Stimulated activated CD4-positive, alpha-beta T cell treated with anti-CD3 and anti-CD28 coated beads, Interleukin-12 subunit alpha, Interleukin-12 subunit beta, amount 100 ng/mL, for 24 hours (primary cell): ENCODE results near the gene MYBPHL.
"Not testable (repeated sequence)": the region's sequence is repeated elsewhere in the genome, so short reads cannot be mapped to it uniquely, and the experiment has no call there.

Experiments used
- DNase-seq, 2 experiments: peaks; one replicate each; pipeline ENCODE4 v3.0.0-alpha.2; 2020; ENCODE audit warnings: low read depth in 2 of 2

MYBPHL gene

GRCh38 chr1:109307274-109308021 is 637 bp upstream of the MYBPHL start:
- DNase-seq, result no peak

DNA sequence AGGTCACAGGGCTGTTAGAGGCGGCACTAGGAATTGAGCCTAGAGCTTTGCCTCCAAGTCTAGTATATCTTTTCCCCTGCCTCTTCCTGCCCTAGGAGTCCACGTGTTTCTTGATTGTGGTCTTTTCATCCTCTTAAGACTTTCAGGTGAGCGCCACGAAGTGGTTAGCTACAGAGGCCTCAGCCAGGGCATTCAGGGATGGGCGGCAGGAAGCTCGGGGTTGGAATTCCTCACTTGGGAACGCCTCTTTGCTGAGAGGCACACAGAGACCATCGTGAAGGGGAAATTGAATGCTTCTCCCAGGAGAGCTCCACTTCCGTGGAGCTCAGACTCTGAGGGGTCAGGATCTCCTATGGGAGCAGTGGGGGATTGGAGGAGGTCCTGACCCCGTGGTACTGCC is 820 bp downstream of the MYBPHL start:
- not testable (repeated sequence) for DNase-seq

GRCh38 chr1:109304226-109304920 is 2.4 kb downstream of the MYBPHL start:
- DNase-seq, result no peak

- no peak for DNase-seq
These were observed 4.9 kb downstream of the MYBPHL start for GRCh38 chr1:109301874-109302273.

- no peak for DNase-seq
These were observed 6.1 kb downstream of the MYBPHL start for GRCh38 chr1:109300650-109301151.

DNA sequence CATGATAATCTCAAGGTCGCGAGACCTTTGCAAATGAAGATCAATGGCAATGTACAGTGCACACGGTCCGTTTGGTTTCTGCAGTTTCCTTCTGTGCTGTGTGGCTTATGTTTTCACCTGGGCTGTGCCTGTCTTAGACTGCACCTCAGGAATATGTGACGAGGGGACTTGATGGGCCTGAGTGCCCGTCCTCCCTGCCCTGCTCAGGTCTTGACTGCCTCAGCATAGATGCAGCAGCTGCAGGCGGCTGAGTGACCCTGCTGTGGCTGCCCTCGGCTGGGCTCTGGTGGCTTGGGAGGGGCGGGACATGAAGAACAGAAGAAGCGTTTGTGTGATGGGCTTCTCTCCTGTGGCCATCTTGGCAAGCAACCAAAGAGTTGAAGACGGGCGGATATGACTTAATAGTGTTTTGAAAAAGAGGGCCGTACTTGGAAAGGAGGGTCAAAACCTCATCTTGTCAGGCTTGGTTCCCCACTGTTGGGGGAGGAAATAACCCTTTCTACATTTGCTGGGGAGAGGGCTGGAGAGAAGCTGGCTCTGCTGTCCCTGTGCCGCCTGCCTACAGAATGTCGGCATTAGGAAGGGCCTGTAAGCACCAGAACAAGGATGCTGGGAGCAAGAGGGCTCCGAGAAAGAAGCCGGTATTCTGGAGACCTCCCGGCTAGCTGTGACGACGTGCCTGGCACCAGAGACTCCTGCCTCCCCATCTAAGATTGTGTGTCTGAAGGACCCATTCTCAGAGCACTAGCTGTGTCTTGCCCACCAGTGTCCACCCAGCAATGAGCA is 7.1 kb downstream of the MYBPHL start:
- DNase-seq, result no peak

DNA sequence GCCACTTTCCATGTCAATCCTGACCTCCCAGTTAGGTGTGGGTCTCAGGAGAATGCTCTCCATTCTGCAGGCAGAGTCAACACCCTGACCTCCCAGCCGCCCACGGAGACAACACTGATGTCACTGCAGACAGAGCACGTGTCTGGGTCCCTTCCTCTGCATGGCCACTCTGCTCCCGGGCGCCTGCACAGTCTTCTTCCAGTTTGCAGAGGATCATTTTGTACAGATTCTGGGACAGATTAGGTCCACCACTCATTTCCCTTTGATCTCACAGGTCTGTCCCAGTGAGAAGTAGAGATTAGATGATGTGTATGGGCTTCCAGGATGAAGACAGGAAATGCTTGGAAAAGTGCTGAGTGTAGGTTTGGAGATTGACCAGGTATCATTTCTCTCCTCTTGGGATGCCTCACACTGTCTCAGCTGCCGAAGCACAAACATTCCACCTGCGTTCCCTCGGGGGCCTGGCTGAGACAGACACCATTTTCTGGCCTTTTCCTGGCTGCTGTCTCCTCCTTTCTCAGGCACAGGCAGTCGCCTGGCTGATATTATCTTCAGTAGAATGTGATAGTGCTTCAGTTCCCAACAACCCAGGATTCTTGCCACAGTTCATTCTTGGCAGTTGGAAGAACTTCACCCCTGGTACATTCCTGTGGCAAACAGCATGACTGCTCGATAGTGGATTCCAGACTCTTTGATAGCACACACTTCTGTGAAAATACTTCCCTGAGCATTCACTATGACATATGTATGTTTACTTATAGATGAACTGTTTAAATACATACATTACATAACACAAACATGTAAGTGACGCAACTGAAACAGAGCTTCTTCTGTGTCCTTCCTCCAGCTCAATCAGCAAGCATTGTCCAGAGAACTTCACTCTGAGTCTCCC is 7.9 kb downstream of the MYBPHL start:
- peak in 1 of 2 experiments; percentile 5 for DNase-seq

DNA sequence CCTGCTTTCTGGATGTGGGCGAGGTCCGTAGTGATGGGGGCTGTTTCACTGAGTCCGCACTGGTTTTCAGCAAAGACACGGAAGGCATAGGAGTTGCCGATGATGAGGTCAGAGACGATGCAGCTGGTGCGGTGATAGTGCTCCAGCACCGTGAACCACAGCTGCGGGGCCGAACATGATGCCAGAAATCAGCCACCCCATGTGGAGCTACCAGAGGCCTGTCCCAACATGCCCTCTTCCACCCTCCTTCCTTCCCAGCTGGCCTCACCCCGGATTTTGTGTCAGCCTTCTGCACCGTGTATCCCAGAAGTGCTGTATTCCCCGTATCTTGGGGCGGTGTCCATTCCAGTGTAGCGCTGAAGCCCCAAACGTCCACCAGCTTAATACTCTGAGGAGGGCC is 10.0 kb downstream of the MYBPHL start:
- DNase-seq, result no peak

DNA sequence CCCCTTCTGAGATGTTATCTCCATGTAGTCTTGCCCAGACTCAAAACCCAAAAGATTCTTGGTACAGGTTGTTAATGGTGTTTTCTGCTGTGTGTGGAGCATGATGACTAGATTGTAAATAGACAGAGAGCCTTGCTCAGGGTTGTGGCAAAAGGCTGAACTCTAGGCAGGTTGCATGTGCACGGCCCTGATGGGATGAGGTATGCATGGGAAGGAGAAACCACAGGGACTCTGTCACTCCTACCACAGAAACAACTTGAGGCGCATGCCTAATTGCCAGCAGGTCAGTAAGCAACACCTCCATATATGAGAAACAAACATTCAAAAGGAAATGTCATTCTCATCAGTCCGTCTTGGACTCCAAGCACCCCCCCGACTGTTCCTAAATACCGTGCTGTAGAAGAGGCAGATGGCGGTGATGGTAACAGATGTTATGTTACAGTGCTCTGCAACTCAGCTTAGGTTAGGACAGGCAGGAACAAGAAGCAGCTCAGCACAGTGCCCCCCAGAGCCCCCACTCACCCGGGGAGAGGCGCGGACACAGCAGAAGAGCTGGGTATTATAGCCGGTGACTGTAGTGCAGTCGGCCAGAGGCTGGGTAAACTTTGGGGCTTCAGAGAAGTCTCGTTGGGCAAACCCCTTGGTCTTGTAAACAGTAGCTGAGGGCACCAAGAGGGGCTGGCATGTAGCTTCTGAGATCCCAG is 10.9 kb downstream of the MYBPHL start:
- no peak for DNase-seq

- DNase-seq, result no peak
These were observed 12.3 kb downstream of the MYBPHL start for GRCh38 chr1:109294481-109294880.

DNA sequence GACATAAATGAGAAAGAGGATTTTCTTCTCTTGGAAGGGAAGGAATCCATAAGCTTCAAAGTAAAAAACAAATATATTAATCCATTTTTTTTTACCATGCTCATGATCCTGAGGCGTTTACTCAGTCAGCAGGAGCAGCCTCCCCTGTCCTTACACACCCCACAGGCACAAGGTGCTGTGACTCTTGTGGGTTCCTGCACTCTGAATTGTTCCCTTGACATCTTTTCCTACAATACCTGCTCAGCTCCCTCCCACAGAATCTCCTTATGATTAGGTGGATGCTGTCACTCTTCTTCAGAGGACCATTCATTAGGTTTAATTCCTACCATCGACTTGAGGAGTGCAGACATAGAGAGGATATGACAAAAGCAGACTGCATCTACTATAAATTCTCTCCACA is 13.8 kb downstream of the MYBPHL start:
- no peak for DNase-seq

- no peak for DNase-seq
These were observed 14.4 kb downstream of the MYBPHL start for GRCh38 chr1:109292364-109292763.

DNA sequence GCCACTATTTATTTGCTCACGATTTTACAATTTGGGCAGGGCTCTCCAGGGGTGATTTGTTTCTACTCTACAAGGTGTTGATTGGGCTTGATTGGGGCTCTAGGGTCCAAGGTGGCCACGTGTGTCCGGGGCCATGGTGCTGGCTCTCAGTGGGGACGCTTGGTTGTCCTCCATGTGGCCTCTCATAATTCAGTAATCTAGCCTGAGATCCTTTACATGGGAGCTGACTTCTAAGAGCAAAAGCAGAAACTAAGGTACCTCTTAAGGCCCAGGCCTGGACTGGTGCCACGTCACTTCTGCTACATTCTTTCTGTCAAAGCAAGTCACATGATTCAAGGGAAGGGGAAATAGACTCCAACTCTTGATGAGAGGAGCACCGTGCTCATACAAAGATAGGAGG is 15.8 kb downstream of the MYBPHL start:
- no peak for DNase-seq

DNA sequence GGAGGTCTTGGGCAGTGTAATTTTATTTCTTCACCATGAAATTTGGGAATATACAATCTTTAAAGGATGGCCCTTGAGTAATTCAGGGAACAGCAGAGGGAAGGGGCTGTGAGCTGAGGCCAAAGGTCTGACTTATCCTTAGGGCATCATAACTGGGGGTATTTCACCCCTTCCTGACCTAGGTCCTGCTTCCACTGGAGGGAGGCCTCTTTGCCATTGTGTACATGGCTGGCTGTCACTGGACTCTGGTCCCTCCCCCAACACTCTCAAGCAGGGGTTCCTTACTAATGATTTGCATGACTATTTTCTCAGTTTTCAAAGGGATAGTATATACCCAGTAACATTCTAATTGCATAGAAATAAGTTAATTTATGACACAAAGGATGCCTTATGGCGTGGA is 16.7 kb downstream of the MYBPHL start:
- DNase-seq, result no peak

DNA sequence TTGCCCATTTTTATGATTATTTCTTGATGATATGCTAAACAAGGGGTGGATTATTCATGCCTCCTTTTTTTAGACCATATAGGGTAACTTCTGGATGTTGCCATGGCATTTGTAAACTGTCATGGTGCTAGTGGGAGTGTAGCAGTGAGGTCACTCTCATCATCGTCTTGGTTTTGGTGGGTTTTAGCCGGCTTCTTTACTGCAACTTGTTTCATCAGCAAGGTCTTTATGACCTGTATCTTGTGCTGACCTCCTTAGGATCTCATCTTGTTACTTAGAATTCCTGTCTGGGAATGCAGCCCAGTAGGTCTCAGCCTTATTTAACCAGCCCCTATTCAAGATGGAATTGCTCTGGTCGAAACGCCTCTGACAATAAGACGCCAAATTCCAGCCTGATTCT is 20.0 kb downstream of the MYBPHL start:
- DNase-seq, result not testable (repeated sequence)

- DNase-seq, result no peak
These were observed 22.8 kb downstream of the MYBPHL start for GRCh38 chr1:109283748-109284600.

GRCh38 chr1:109282952-109283747 is 23.7 kb downstream of the MYBPHL start, which contains the start of gene PSRC1:
TSS of gene PSRC1 (minus strand) at chr1:109283145.
- DNase-seq, result peak; percentile 77 to 89

GRCh38 chr1:109282497-109282951 is 24.3 kb downstream of the MYBPHL start:
- DNase-seq, result no peak
